HCT116 (cell line): ENCODE data around the gene ERLEC1.

Source experiments
- CTCF ChIP-seq, 3 experiments: fragments of 200-600 bp in 1 of 3; sonication (generic) in 1 of 3; IDR thresholded peaks in 2 of 3; conservative IDR thresholded peaks in 1 of 3; 2 replicates each; pipeline ENCODE4 v1.5.1; 2012 to 2017; ENCODE audit warnings: low read depth in 2 of 3, low read length in 2 of 3, antibody characterized with exemption in 1 of 3, borderline replicate concordance in 1 of 3, control low read depth in 1 of 3, mild to moderate bottlenecking in 1 of 3, mixed read lengths in 1 of 3, mixed run types in 1 of 3, moderate library complexity in 1 of 3; ENCODE audit not compliant: insufficient read depth in 1 of 3
- ELF1 ChIP-seq: IDR thresholded peaks from 2 replicates; pipeline ENCODE4 v1.6.1; 2012; ENCODE audit warnings: low read depth, borderline replicate concordance
- EZH2 ChIP-seq: fragments of 200-600 bp; sonication (generic); IDR thresholded peaks from 2 replicates; pipeline ENCODE4 v1.6.1; 2017; ENCODE audit warnings: antibody characterized with exemption, mixed run types
- POLR2AphosphoS5 ChIP-seq: IDR thresholded peaks from 2 replicates; pipeline ENCODE4 v1.6.1; 2011; ENCODE audit warnings: mild to moderate bottlenecking, low read depth, low read length, moderate library complexity

GRCh38 chr2:53867773-53868172 is 80.9 kb downstream of the ERLEC1 start:
- no peak for TF ChIP-seq CTCF (IDR thresholded peaks at IDR 0.05 in 2 of 3, conservative IDR thresholded peaks at IDR 0.05 in 1 of 3; ENCODE audit: borderline replicate concordance in 1 of 3, insufficient read depth in 1 of 3, low read depth in 2 of 3, low read length in 2 of 3)
- TF ChIP-seq POLR2AphosphoS5, result no peak
- no peak for TF ChIP-seq ELF1
- no peak for TF ChIP-seq EZH2
